ENCODE measurements around the gene GRIP1. TPM values are rescaled to one million over a fixed set of nuclear protein-coding genes. Genes with fewer than 3 reads are reported as not detected.

Gene GRIP1
- total RNA-seq, 2 experiments from 2014 or later: 5.4 TPM

DNA sequence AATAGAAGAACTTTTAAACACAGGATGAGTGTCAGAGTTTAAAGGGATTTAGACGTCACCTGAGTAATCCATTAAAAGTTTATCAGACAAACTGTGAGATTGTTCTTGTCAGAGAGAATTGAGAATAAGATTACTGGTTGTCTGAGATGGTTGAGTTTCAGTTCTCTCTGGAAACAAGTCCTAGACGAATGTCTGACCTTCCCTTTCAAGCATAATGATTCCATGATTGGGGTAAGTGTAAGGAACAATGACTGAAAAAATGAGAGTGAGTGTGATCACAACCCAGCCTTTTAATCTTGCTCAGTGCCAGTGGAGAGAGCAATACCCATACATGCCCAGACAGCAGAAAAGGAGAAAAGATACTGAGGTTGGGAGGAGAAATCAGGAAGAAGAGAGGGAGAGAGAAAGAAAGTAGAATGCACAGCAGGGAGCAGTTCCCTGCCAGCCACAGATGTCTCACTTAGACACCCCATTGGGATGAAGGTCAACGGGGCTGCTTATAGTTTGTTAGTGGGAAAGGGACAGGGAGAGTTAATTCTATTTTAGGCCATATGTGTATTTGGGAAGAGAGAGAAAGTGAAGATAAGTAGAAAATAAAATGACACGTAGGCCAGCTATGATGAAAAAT is 4.3 kb downstream of the GRIP1 start:
- Mint-ChIP-seq H3K36me3 (ENCODE audit: low read depth) (no peaks in the 10 kb centered on the region), H3K27me3 (no peaks in the 10 kb centered on the region), H3K27ac (no peak overlapping the region), H3K9me3 (no peaks in the 10 kb centered on the region), H3K4me3 (no peak overlapping the region), H3K4me1 (ENCODE audit: low read depth) (no peaks in the 10 kb centered on the region)
- POLR2A ChIA-PET: no interaction called here
- H3K9me3 ChIP-seq (ENCODE audit: control insufficient read depth in 1 of 2, insufficient read depth in 1 of 2, low read length in 2 of 2): no peaks in the 10 kb centered on the region
- no peak for ATAC-seq (ENCODE audit: poor library complexity)
- no peak for DNase-seq
- CTCF ChIA-PET: no interaction called here
- peaks cover 0 to 8% of the 10 kb centered on the region in 2 experiments for H3K27me3 ChIP-seq (ENCODE audit: control insufficient read depth in 1 of 2, insufficient read depth in 2 of 2, low read length in 2 of 2)
- no peak overlapping the region for H3K27ac ChIP-seq (ENCODE audit: low read depth in 1 of 2, low read length in 2 of 2)
- H3K36me3 ChIP-seq (ENCODE audit: insufficient read depth, low read length): no peaks in the 10 kb centered on the region
- H3K4me1 ChIP-seq (ENCODE audit: insufficient read depth, low read length): no peaks in the 10 kb centered on the region
- TF ChIP-seq, protein P1, sequence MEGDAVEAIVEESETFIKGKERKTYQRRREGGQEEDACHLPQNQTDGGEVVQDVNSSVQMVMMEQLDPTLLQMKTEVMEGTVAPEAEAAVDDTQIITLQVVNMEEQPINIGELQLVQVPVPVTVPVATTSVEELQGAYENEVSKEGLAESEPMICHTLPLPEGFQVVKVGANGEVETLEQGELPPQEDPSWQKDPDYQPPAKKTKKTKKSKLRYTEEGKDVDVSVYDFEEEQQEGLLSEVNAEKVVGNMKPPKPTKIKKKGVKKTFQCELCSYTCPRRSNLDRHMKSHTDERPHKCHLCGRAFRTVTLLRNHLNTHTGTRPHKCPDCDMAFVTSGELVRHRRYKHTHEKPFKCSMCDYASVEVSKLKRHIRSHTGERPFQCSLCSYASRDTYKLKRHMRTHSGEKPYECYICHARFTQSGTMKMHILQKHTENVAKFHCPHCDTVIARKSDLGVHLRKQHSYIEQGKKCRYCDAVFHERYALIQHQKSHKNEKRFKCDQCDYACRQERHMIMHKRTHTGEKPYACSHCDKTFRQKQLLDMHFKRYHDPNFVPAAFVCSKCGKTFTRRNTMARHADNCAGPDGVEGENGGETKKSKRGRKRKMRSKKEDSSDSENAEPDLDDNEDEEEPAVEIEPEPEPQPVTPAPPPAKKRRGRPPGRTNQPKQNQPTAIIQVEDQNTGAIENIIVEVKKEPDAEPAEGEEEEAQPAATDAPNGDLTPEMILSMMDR (IDR thresholded peaks at IDR 0.05): no peak
- intact Hi-C loops (cut with DNase I, micrococcal nuclease): no loop called here
- no peak overlapping the region for H3K4me3 ChIP-seq (ENCODE audit: low read length)

DNA sequence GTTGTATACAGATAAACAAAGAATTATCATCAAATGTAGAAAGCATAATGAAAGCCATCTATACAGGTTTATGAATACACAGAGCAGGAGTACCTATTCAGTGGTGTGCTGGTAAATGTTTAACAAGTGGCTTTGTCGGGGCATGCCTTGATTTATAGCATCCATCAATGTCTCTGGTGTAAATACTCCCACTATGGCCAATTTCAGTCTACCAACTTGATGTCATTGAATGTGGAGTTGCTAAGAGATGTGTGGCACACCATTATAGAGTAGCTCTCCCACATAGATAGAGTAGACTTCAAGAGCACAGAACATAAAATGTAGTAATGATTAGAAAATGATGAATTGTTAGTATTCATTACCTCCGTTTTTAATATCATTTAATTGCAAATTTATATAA is 9.3 kb downstream of the GRIP1 start:
- peaks cover 0 to 8% of the 10 kb centered on the region in 2 experiments for H3K27me3 ChIP-seq (ENCODE audit: control insufficient read depth in 1 of 2, insufficient read depth in 2 of 2, low read length in 2 of 2)
- H3K27me3 Mint-ChIP-seq: peaks cover 4% of the 10 kb centered on the region
- TF ChIP-seq, protein P1 (IDR thresholded peaks at IDR 0.05): no peak
- no peak overlapping the region for H3K27ac Mint-ChIP-seq
- H3K4me1 ChIP-seq (ENCODE audit: insufficient read depth, low read length): no peaks in the 10 kb centered on the region
- no peaks in the 10 kb centered on the region for H3K36me3 ChIP-seq (ENCODE audit: insufficient read depth, low read length)
- ATAC-seq (ENCODE audit: poor library complexity): no peak
- H3K4me3 Mint-ChIP-seq: no peak overlapping the region
- no peaks in the 10 kb centered on the region for H3K9me3 Mint-ChIP-seq
- ChIA-PET CTCF (no interaction called here), POLR2A (no interaction called here)
- H3K27ac ChIP-seq (ENCODE audit: low read depth in 1 of 2, low read length in 2 of 2): no peak overlapping the region
- H3K9me3 ChIP-seq (ENCODE audit: control insufficient read depth in 1 of 2, insufficient read depth in 1 of 2, low read length in 2 of 2): no peaks in the 10 kb centered on the region
- no peaks in the 10 kb centered on the region for H3K4me1 Mint-ChIP-seq (ENCODE audit: low read depth)
- no peaks in the 10 kb centered on the region for H3K36me3 Mint-ChIP-seq (ENCODE audit: low read depth)
- intact Hi-C loops (cut with DNase I, micrococcal nuclease): no loop called here
- DNase-seq: no peak
- no peak overlapping the region for H3K4me3 ChIP-seq (ENCODE audit: low read length)

DNA sequence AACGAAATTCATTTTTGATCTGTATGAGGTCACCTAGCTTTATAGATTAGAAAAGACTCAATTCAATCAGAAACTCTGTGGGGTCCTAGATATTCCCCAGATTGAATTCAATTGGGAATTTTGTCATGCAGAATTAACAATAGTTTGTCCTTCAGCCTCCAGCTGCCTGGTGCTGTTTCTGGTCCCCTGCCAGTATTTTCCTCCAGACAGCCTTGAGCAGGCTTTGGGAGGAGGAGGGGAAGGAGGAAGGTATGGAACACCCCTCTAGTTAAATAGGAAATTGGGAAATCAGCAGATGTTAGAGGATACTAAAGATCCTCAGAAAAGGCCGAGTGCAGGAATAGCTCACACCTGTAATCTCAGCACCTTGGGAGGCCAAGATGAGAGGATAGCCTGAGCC is 10.6 kb downstream of the GRIP1 start:
- Mint-ChIP-seq H3K36me3 (ENCODE audit: low read depth) (no peaks in the 10 kb centered on the region), H3K4me3 (no peak overlapping the region), H3K9me3 (no peaks in the 10 kb centered on the region), H3K27me3 (peaks cover 8% of the 10 kb centered on the region), H3K27ac (no peak overlapping the region), H3K4me1 (ENCODE audit: low read depth) (no peaks in the 10 kb centered on the region)
- TF ChIP-seq, protein P1 (IDR thresholded peaks at IDR 0.05): no peak
- DNase-seq: no peak
- ATAC-seq (ENCODE audit: poor library complexity): no peak
- ChIA-PET POLR2A (no interaction called here), CTCF (no interaction called here)
- Histone ChIP-seq H3K36me3 (ENCODE audit: insufficient read depth, low read length) (no peaks in the 10 kb centered on the region), H3K4me1 (ENCODE audit: insufficient read depth, low read length) (no peaks in the 10 kb centered on the region), H3K27ac (ENCODE audit: low read depth in 1 of 2, low read length in 2 of 2) (no peak overlapping the region), H3K4me3 (ENCODE audit: low read length) (no peak overlapping the region), H3K9me3 (ENCODE audit: control insufficient read depth in 1 of 2, insufficient read depth in 1 of 2, low read length in 2 of 2) (no peaks in the 10 kb centered on the region), H3K27me3 (ENCODE audit: control insufficient read depth in 1 of 2, insufficient read depth in 2 of 2, low read length in 2 of 2) (peaks cover 0 to 5% of the 10 kb centered on the region in 2 experiments)
- intact Hi-C loops (cut with DNase I, micrococcal nuclease): no loop called here

Data from CD4-positive, alpha-beta T cell (primary cell).